GM20000 (cell line): Measurements from ENCODE around the gene SRRM5.
A peak's percentile ranks its signal among the peaks of the same experiment; 100 is the strongest.

Experiments used
- DNase-seq: peaks from one replicate; pipeline ENCODE4 v3.0.0; 2012; ENCODE audit warnings: low spot score
- CTCF ChIP-seq: IDR thresholded peaks from 2 replicates; pipeline ENCODE4 v1.5.1; 2012; ENCODE audit warnings: mild to moderate bottlenecking, control low read depth; ENCODE audit errors: extremely low read depth, missing control alignments

SRRM5 gene

GRCh38 chr19:43570174-43570791 lies 41.6 kb upstream of the SRRM5 start:
- DNase-seq: no peak
- TF ChIP-seq CTCF: no peak

- DNase-seq: no peak
- no peak for TF ChIP-seq CTCF
These were observed 39.7 kb upstream of the SRRM5 start for GRCh38 chr19:43572171-43572588.

GRCh38 chr19:43574424-43575155 lies 37.3 kb upstream of the SRRM5 start:
- TF ChIP-seq CTCF: no peak
- DNase-seq: no peak

GRCh38 chr19:43575156-43575950 lies 36.5 kb upstream of the SRRM5 start, which contains the start of the genes PINLYP and XRCC1:
Gene PINLYP, plus strand, starts transcription at chr19:43575801. Its CDS starts 1,391 bp downstream, at chr19:43577192.
Gene XRCC1, minus strand, starts transcription at chr19:43575527. Its CDS starts 69 bp downstream, at chr19:43575458.
- TF ChIP-seq CTCF: no peak
- peak; percentile 96 for DNase-seq

GRCh38 chr19:43575955-43576878 lies 35.7 kb upstream of the SRRM5 start:
- no peak for TF ChIP-seq CTCF
- no peak for DNase-seq

GRCh38 chr19:43578787-43579186 lies 33.1 kb upstream of the SRRM5 start:
- TF ChIP-seq CTCF: no peak
- no peak for DNase-seq
